K562 (cell line): ENCODE data around the gene GMEB2. TPM values are rescaled to one million over a fixed set of nuclear protein-coding genes. Genes with fewer than 3 reads are reported as not detected.

Experiments
- ATAC-seq: fragments of 200-7000 bp; cut with Tn5 transposase; 3 replicates; pipeline ENCODE4 v1.9.1; 2020; ENCODE audit warnings: moderate library complexity
- BruUV-seq: library from RNA; stranded (reverse); fragments of 400-500 nt; replicated peaks from 2 replicates; lab custom pipeline; 2021; lab: Mats Ljungman, UMichigan
- CTCF ChIA-PET: fragments of 300-600 bp; formaldehyde crosslinking; extraction: SDS; loops from one replicate; lab custom pipeline; 2021; ENCODE audit warnings: low intra/inter-chr PET ratio; lab: Yijun Ruan, JAX
- POLR2A ChIA-PET: fragments of 300-600, 350-650 bp; sonication (Branson Sonifier 250); formaldehyde crosslinking; extraction: SDS; loops from one replicate; lab custom pipeline; 2021; ENCODE audit warnings: antibody characterized with exemption, inconsistent platforms; lab: Yijun Ruan, JAX
- DNase-seq, 4 experiments: peaks; one replicate each; pipeline versions ENCODE4 v3.0.0 to v3.0.0-alpha.2; 2011 to 2018; ENCODE audit warnings: low spot score in 3 of 4, mixed read lengths in 3 of 4; ENCODE audit errors: extremely low read depth in 1 of 4
- FAIRE-seq: peaks from 2 replicates; lab custom pipeline; 2011; peaks lifted over from hg19 to GRCh38; lab: Jason Lieb, UNC
- H2AFZ ChIP-seq: 2 replicates; pipeline ENCODE4 v1.6.0; 2011; ENCODE audit warnings: low read depth, low read length, control low read depth, inconsistent platforms
- H3K27ac ChIP-seq: fragments of 200-600 bp; 3 replicates; pipeline ENCODE4 v1.8.0; 2011; ENCODE audit warnings: low read depth, mild to moderate bottlenecking, control low read depth, inconsistent platforms, low read length, moderate library complexity, mixed read lengths; ENCODE audit errors: extremely low read depth
- H3K27me3 ChIP-seq, 2 experiments: fragments of 300-600 bp in 1 of 2; 2 replicates in 1 of 2; 3 replicates in 1 of 2; pipeline versions ENCODE4 v1.6.0 to v1.8.0; 2011; ENCODE audit warnings: inconsistent platforms in 2 of 2, low read length in 2 of 2, mild to moderate bottlenecking in 1 of 2, mixed read lengths in 1 of 2, moderate library complexity in 1 of 2; ENCODE audit not compliant: control insufficient read depth in 2 of 2, insufficient read depth in 2 of 2
- H3K36me3 ChIP-seq: fragments of 300-600 bp; 3 replicates; pipeline ENCODE4 v1.8.0; 2011; ENCODE audit warnings: mild to moderate bottlenecking, low read length, inconsistent platforms; ENCODE audit not compliant: control insufficient read depth, insufficient read depth
- H3K4me1 ChIP-seq, 2 experiments: fragments of 200-600 bp in 1 of 2; replicated peaks in 1 of 2; 2 replicates in 1 of 2; 3 replicates in 1 of 2; pipeline versions ENCODE4 v1.5.1 to v1.8.0; 2011; ENCODE audit warnings: inconsistent platforms in 2 of 2, low read length in 2 of 2, mild to moderate bottlenecking in 1 of 2, mixed read lengths in 1 of 2, moderate library complexity in 1 of 2; ENCODE audit not compliant: control insufficient read depth in 2 of 2, insufficient read depth in 2 of 2
- H3K4me2 ChIP-seq: 2 replicates; pipeline ENCODE4 v1.6.1; 2011; ENCODE audit warnings: low read length, control low read depth, inconsistent platforms, mixed read lengths; ENCODE audit not compliant: insufficient read depth
- H3K4me3 ChIP-seq: fragments of 200-600 bp; sonication (generic), shearing (Covaris generic); 2 replicates; pipeline ENCODE4 v1.5.1; 2016; ENCODE audit warnings: control low read depth, inconsistent platforms
- H3K79me2 ChIP-seq: fragments of 200-600 bp; 3 replicates; pipeline ENCODE4 v1.8.0; 2011; ENCODE audit warnings: low read length, inconsistent platforms; ENCODE audit not compliant: control insufficient read depth, insufficient read depth
- H3K9ac ChIP-seq, 2 experiments: 2 replicates each; pipeline versions ENCODE4 v1.6.0 to v1.6.1; 2011; ENCODE audit warnings: low read depth in 2 of 2, low read length in 2 of 2, control low read depth in 1 of 2, inconsistent platforms in 1 of 2, mild to moderate bottlenecking in 1 of 2, mixed read lengths in 1 of 2; ENCODE audit not compliant: insufficient read depth in 1 of 2
- H3K9me1 ChIP-seq: one replicate; pipeline ENCODE4 v1.6.0; 2011; ENCODE audit warnings: inconsistent platforms, mild to moderate bottlenecking, low read length, moderate library complexity; ENCODE audit not compliant: control insufficient read depth, insufficient read depth
- H3K9me3 ChIP-seq: replicated peaks from 2 replicates; pipeline ENCODE4 v1.5.1; 2011; ENCODE audit warnings: low read depth, low read length, inconsistent platforms; ENCODE audit not compliant: control insufficient read depth, insufficient read depth
- H4K20me1 ChIP-seq: replicated peaks from 2 replicates; pipeline ENCODE4 v1.6.1; 2011; ENCODE audit warnings: low read length, inconsistent platforms, mixed read lengths; ENCODE audit not compliant: control insufficient read depth, insufficient read depth
- HNRNPL ChIP-seq: fragments of 200-400 bp; formaldehyde crosslinking; IDR thresholded peaks from 2 replicates; pipeline ENCODE4 v1.6.1; 2017; ENCODE audit warnings: low read depth, mild to moderate bottlenecking, low read length
- POLR2G ChIP-seq: fragments of 200-400 bp; formaldehyde crosslinking; IDR thresholded peaks from 2 replicates; pipeline ENCODE4 v1.6.1; 2017; ENCODE audit warnings: low read depth, mild to moderate bottlenecking, antibody characterized with exemption, low read length, moderate library complexity
- WGBS: fragments of 100-300 bp; shearing (Covaris generic); methylation state at CpG from one replicate; pipeline ENCODE4 v1.1.6; 2016; ENCODE audit warnings: low coverage, mixed read lengths; ENCODE audit not compliant: insufficient coverage; ENCODE audit errors: missing lambda C conversion rate; 5-methylcytosine and 5-hydroxymethylcytosine counted together
- in situ Hi-C: fragments of 300-500 bp; cut with MboI; formaldehyde crosslinking; loops from 4 replicates; pipeline ENCODE4 v1.15.0; 2018; ENCODE audit warnings: inconsistent platforms, mixed read lengths
- intact Hi-C: fragments of 100-400 bp; cut with micrococcal nuclease; formaldehyde crosslinking; loops from 2 replicates; pipeline ENCODE4 v1.14.2; 2022
- polyA plus RNA-seq, 8 experiments: library from polyadenylated mRNA; depleted of rRNA in 4 of 8; stranded (reverse) in 5 of 8; unstranded in 3 of 8; fragments of >200 nt; fragmentation: Nextera tagmentation in 2 of 8; fragmentation: Illumina TruSeq in 1 of 8; extraction: Ambion mirVana in 2 of 8; extraction: Trizol in 1 of 8; gene quantifications; 2 replicates each; pipeline versions ENCODE4 v1.2.1 to v1.2.3, GENCODE V29; 2011 to 2014; ENCODE audit warnings: inconsistent platforms in 1 of 8, missing spikeins in 1 of 8
- total RNA-seq, 7 experiments: library from RNA; depleted of rRNA in 6 of 7; stranded (reverse); fragments of >200 nt in 6 of 7; fragmentation: Illumina TruSeq in 2 of 7; extraction: Trizol in 2 of 7; gene quantifications; 2 replicates each; pipeline versions ENCODE4 v1.2.1 to v1.2.3, GENCODE V29; 2011 to 2021; ENCODE audit warnings: low replicate concordance in 1 of 7
- TF ChIP-seq, protein P1 (sequence below): IDR thresholded peaks from 2 replicates; pipeline ENCODE4 v1.6.1; 2012; ENCODE audit warnings: low read depth, low read length, improper control_type of control experiment, borderline replicate concordance
- TF ChIP-seq, protein P2 (sequence below): sonication (generic); formaldehyde crosslinking; IDR thresholded peaks from 2 replicates; pipeline ENCODE4 v1.8.1; 2023; ENCODE audit warnings: mild to moderate bottlenecking, missing genetic modification reagents, moderate library complexity
- TF ChIP-seq, protein P3 (sequence below): fragments of 450-650 bp; IDR thresholded peaks from 2 replicates; pipeline ENCODE4 v1.6.1; 2016; ENCODE audit warnings: mild to moderate bottlenecking
- TF ChIP-seq, protein P4 (sequence below): IDR thresholded peaks from 2 replicates; pipeline ENCODE4 v1.6.1; 2014; ENCODE audit warnings: antibody characterized with exemption
- TF ChIP-seq, protein P5 (sequence below), 2 experiments: IDR thresholded peaks; 2 replicates each; pipeline ENCODE4 v1.6.1; 2012; ENCODE audit warnings: improper control_type of control experiment in 2 of 2, low read depth in 2 of 2, low read length in 2 of 2, borderline replicate concordance in 1 of 2

GMEB2 gene
- total and polyA plus RNA-seq, 9 of the 15 experiments (the other 6 are each of a cell fraction or from before 2014, with no cell fraction given) = 0.03 to 13.9 (median 6.3) TPM

DNA sequence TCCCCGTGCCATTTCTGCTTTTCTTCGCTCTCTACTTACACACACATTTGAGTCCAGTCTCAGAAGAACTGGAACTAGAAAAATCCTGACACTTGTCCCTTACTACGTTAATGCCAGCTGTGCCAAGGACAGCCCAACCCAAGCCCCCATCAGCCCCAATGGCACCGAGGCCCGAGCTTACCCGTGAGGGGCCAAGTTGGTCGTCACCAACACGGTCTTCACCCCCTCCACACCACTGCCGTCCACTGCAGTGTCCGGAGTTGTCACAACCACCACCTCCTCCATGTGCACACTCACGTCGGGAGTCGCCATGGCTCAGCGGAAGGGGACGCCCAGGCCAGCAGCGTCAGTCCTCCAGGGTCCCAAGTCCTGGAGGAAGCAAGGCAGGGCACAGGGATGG is 7.8 kb downstream of the GMEB2 start:
- H3K79me2 ChIP-seq = peaks cover 40% of the 10 kb centered on the region
- 85% methylated on average over 15 of the region's 16 CpGs for WGBS

More for the DNA sequence above, 7.8 kb downstream of the GMEB2 start:
- Histone ChIP-seq H3K27ac (no peak overlapping the region), H3K9ac (0 out of 4 replicates have a peak overlapping the region, but pooled peaks of 1 of the 2 experiments have one; percentile 43), H2AFZ (no peak overlapping the region), H3K9me3 (no peaks in the 10 kb centered on the region), H3K4me1 (peaks cover 0 to 7% of the 10 kb centered on the region in 2 experiments; a peak in 1 of 5 replicates), H3K4me2 (no peak overlapping the region), H3K36me3 (peaks cover 45% of the 10 kb centered on the region; the same call in 2 of the 3 replicates), H3K9me1 (no peaks in the 10 kb centered on the region), H3K27me3 (no peaks in the 10 kb centered on the region), H3K4me3 (no peak overlapping the region), H4K20me1 (no peaks in the 10 kb centered on the region)
- ChIA-PET CTCF (no interaction called here), POLR2A (interaction anchor here (0.7 to 1.6 kb wide), 2 partner anchors 8 to 148 kb away, joined by 3 to 6 read pairs; partner anchors contain the start of gene GMEB2)
- intact Hi-C loops = no loop called here
- no TSS peak for BruUV-seq
- ATAC-seq (no peak), DNase-seq (no peak), FAIRE-seq (no peak)
- in situ Hi-C loops = no loop called here
- TF ChIP-seq HNRNPL (no peak), POLR2G (0 out of 2 replicates have a peak, but pooled peaks have one; percentile 15)
- TF ChIP-seq, protein P1, sequence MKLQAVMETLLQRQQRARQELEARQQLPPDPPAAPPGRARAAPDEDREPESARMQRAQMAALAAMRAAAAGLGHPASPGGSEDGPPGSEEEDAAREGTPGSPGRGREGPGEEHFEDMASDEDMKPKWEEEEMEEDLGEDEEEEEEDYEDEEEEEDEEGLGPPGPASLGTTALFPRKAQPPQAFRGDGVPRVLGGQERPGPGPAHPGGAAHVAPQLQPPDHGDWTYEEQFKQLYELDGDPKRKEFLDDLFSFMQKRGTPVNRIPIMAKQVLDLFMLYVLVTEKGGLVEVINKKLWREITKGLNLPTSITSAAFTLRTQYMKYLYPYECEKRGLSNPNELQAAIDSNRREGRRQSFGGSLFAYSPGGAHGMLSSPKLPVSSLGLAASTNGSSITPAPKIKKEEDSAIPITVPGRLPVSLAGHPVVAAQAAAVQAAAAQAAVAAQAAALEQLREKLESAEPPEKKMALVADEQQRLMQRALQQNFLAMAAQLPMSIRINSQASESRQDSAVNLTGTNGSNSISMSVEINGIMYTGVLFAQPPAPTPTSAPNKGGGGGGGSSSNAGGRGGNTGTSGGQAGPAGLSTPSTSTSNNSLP = no peak
- TF ChIP-seq, protein P2, sequence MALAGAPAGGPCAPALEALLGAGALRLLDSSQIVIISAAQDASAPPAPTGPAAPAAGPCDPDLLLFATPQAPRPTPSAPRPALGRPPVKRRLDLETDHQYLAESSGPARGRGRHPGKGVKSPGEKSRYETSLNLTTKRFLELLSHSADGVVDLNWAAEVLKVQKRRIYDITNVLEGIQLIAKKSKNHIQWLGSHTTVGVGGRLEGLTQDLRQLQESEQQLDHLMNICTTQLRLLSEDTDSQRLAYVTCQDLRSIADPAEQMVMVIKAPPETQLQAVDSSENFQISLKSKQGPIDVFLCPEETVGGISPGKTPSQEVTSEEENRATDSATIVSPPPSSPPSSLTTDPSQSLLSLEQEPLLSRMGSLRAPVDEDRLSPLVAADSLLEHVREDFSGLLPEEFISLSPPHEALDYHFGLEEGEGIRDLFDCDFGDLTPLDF (CRISPR knock-in tag) = no peak
- TF ChIP-seq, protein P3, sequence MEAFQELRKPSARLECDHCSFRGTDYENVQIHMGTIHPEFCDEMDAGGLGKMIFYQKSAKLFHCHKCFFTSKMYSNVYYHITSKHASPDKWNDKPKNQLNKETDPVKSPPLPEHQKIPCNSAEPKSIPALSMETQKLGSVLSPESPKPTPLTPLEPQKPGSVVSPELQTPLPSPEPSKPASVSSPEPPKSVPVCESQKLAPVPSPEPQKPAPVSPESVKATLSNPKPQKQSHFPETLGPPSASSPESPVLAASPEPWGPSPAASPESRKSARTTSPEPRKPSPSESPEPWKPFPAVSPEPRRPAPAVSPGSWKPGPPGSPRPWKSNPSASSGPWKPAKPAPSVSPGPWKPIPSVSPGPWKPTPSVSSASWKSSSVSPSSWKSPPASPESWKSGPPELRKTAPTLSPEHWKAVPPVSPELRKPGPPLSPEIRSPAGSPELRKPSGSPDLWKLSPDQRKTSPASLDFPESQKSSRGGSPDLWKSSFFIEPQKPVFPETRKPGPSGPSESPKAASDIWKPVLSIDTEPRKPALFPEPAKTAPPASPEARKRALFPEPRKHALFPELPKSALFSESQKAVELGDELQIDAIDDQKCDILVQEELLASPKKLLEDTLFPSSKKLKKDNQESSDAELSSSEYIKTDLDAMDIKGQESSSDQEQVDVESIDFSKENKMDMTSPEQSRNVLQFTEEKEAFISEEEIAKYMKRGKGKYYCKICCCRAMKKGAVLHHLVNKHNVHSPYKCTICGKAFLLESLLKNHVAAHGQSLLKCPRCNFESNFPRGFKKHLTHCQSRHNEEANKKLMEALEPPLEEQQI = no peak
- TF ChIP-seq, protein P4, sequence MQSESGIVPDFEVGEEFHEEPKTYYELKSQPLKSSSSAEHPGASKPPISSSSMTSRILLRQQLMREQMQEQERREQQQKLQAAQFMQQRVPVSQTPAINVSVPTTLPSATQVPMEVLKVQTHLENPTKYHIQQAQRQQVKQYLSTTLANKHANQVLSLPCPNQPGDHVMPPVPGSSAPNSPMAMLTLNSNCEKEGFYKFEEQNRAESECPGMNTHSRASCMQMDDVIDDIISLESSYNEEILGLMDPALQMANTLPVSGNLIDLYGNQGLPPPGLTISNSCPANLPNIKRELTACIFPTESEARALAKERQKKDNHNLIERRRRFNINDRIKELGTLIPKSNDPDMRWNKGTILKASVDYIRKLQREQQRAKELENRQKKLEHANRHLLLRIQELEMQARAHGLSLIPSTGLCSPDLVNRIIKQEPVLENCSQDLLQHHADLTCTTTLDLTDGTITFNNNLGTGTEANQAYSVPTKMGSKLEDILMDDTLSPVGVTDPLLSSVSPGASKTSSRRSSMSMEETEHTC = no peak
- TF ChIP-seq, protein P5, sequence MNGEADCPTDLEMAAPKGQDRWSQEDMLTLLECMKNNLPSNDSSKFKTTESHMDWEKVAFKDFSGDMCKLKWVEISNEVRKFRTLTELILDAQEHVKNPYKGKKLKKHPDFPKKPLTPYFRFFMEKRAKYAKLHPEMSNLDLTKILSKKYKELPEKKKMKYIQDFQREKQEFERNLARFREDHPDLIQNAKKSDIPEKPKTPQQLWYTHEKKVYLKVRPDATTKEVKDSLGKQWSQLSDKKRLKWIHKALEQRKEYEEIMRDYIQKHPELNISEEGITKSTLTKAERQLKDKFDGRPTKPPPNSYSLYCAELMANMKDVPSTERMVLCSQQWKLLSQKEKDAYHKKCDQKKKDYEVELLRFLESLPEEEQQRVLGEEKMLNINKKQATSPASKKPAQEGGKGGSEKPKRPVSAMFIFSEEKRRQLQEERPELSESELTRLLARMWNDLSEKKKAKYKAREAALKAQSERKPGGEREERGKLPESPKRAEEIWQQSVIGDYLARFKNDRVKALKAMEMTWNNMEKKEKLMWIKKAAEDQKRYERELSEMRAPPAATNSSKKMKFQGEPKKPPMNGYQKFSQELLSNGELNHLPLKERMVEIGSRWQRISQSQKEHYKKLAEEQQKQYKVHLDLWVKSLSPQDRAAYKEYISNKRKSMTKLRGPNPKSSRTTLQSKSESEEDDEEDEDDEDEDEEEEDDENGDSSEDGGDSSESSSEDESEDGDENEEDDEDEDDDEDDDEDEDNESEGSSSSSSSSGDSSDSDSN (IDR thresholded peaks at IDR 0.05; ENCODE audit: borderline replicate concordance in 1 of 2, low read depth in 2 of 2, low read length in 2 of 2) = no peak
